Measurements from ENCODE around the gene PRMT1.

PRMT1 gene

DNA sequence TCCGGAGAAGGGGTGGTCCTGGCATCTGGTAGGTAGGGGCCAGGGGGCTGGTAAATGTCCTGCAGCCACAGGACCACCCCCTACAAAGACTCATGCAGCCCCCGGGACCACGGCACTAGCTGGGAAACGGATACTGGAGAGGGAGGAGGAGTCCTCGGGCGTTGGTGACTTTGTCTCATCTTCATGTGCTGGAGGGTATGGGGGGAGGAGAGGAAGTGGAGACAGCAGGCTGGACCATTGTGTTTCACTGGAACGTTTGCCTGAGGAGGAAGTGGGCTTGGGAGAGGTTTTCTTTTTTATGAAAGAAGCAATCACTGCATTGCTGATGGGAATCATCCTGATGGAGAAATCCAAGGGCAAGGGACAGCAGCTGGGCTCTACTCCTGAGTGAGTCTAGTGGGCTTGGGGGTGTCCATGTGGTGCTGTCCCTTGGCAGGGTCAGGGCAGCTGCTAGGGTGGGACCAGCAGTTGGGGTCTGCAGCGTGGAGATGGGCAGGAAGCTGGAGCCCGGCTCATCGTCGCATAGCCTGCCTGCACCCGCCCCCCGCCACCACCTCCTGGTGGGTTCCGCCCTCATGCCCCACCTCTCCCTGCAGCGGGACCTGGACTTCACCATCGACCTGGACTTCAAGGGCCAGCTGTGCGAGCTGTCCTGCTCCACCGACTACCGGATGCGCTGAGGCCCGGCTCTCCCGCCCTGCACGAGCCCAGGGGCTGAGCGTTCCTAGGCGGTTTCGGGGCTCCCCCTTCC lies 10.7 kb downstream of the PRMT1 start:
- no peak for DNase-seq (ENCODE audit: low read depth, low spot score)
- CTCF ChIA-PET: interaction anchor here (5.5 kb wide), 1 partner anchor 10 kb away, joined by 39 read pairs; the partner anchor contains the start of gene PRMT1
- POLR2A ChIA-PET: no interaction called here
- TF ChIP-seq, protein P1, sequence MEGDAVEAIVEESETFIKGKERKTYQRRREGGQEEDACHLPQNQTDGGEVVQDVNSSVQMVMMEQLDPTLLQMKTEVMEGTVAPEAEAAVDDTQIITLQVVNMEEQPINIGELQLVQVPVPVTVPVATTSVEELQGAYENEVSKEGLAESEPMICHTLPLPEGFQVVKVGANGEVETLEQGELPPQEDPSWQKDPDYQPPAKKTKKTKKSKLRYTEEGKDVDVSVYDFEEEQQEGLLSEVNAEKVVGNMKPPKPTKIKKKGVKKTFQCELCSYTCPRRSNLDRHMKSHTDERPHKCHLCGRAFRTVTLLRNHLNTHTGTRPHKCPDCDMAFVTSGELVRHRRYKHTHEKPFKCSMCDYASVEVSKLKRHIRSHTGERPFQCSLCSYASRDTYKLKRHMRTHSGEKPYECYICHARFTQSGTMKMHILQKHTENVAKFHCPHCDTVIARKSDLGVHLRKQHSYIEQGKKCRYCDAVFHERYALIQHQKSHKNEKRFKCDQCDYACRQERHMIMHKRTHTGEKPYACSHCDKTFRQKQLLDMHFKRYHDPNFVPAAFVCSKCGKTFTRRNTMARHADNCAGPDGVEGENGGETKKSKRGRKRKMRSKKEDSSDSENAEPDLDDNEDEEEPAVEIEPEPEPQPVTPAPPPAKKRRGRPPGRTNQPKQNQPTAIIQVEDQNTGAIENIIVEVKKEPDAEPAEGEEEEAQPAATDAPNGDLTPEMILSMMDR (IDR thresholded peaks at IDR 0.05; ENCODE audit: insufficient read depth, low read length, missing control alignments): no peak
- no peak overlapping the region for H3K4me3 ChIP-seq (ENCODE audit: low read depth, low read length)

DNA sequence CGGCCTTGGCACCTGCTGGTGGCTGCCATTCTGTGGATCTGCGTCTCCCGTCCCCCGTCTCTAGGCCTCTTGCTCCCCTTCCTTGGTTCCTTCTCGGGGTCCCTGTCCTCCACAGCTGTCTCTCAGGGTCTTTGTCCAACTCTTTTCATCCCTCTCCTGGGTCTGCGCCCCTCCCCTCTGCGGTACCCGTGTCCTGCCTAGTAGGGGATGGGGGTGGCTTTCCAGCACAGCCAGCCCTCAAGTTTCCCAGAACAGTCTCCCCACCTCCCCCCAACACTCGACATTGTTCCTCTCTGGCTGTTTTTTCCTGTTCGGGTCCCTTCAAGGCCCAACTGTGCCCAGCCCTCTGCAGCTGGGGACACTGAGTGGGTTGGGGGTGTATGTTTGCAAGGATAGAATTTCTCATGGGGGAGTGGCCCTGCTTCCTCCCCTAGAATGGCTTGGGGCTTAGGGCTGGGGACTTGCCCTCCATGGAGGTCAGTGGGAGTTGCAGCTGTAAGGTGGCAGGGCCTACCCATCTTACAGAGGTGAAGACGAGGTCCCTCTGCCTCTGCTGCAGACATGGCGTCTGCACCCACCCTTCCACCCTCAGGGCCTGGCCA lies 11.6 kb downstream of the PRMT1 start:
- no peak for DNase-seq (ENCODE audit: low read depth, low spot score)
- no peak overlapping the region for H3K4me3 ChIP-seq (ENCODE audit: low read depth, low read length)
- POLR2A ChIA-PET: no interaction called here
- TF ChIP-seq, protein P1 (IDR thresholded peaks at IDR 0.05; ENCODE audit: insufficient read depth, low read length, missing control alignments): no peak
- CTCF ChIA-PET: interaction anchor here (0.7 to 5.5 kb wide), 3 partner anchors 8 to 16 kb away, joined by 3 to 39 read pairs (median 4); partner anchors contain the start of gene PRMT1

DNA sequence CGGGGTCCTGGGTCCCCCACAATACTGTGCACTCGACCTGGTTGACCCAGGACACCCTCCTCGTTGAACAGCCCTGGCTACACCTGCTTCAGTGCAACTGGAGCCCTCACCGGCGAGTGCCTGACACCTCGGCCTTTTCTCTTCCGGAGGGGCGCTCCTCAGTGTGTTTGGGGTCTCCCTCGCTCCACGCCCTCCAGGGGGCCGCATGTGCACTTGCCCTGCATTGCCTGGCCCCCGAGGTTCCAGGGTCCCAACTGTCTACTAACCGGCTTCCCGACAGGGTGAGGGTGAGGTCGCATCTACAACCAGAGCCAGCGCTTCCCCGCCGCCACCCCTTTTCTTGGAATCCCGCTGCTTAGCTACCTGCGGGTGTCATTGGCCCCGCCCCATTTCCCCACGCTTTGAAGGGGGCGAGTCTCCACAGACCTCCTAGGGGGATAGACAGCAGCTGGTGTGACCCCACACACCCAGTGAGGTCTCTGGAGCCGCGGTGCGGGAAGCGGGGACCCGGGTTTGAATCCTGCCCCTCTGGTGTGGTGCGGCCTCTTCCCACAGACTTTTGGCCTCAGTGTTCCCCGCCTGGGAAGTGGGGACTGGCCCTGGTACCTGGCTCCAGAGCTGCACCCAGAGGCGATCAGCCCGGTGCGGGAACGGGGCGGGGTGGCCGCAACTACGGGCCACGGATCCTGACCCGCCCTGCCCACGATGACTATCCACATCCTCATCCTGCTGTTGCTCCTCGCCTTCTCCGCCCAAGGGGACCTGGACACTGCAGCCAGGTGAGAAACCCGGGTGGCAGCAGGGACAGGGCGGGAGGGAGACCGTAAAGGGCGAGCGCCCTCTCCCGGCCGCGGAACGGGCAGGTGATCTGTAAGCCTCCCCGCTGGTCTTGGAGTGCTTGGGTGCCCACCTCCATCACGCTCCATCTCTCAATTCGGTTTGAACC lies 12.3 kb downstream of the PRMT1 start, which contains the start of gene ADM5:
ADM5 (plus strand) TSS at position 462 of the 946 bp plus-strand sequence; CDS start at position 706, 244 bp downstream.
- DNase-seq (ENCODE audit: low read depth, low spot score): no peak
- TF ChIP-seq, protein P1 (IDR thresholded peaks at IDR 0.05; ENCODE audit: insufficient read depth, low read length, missing control alignments): peak; percentile 70
- ChIA-PET CTCF (interaction anchor here (0.7 to 5.5 kb wide), 6 partner anchors 8 to 120 kb away, joined by 3 to 39 read pairs (median 4); partner anchors contain the start of gene PRMT1), POLR2A (no interaction called here)
- peak within 1 kb of the TSS; percentile 64 for H3K4me3 ChIP-seq (ENCODE audit: low read depth, low read length)

DNA sequence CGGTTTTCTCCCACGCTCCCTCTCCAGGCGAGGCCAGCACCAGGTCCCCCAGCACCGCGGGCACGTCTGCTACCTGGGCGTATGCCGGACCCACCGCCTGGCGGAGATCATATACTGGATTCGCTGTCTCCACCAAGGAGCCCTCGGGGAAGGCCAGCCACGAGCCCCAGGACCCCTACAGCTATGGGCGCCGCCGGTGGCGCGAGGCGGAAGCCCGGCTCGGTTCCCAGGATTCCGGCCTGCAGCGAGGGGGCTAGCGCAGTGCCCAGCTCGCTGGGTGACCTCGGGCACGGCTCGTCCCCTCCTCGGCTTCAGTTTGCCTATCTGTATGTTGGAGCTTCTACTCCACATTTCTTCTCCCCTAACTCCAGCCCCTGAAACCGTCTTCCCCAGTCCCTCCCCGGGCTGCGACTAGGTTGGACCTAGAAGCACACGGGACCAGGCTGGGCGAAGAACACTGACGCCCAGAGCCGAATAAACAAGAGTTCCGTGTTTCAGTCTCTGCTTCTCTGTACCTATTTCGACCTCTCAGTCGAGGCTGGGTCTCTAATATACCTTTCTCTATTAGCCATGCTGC lies 13.1 kb downstream of the PRMT1 start:
- ChIA-PET CTCF (interaction anchor here (1.1 to 5.5 kb wide), 5 partner anchors 9 to 121 kb away, joined by 3 to 39 read pairs (median 3); partner anchors contain the start of gene PRMT1), POLR2A (no interaction called here)
- TF ChIP-seq, protein P1 (IDR thresholded peaks at IDR 0.05; ENCODE audit: insufficient read depth, low read length, missing control alignments): no peak
- no peak for DNase-seq (ENCODE audit: low read depth, low spot score)
- peak overlapping the region; percentile 64 for H3K4me3 ChIP-seq (ENCODE audit: low read depth, low read length)

DNA sequence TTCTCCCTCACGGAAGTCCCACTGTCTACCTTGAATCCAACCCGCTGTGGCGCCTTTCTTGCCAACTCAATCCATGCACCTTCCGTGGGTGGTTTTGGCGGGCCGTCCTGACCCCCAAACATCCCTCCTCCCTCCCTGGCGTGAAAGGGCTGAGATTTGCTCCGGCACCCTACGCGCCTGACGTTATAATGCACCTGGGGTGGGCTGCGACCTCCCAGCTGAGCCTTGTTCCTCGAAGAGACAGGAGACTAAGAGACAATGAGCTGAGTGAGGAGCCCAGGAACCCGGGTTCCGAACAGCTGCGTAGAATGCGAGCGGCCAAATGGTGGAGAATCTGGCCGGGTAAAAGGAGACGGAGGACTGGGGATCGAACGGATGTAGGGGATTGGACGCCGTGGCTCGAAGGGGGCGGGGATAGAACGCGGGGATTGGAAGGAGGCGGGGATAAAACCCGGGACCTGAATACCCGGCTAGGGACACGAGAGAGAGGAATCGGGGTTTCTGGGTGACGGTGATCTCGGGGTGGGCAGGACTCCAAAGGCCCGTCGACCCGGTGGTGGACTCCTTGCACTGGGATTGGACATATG lies 13.7 kb downstream of the PRMT1 start, which contains the start of gene CPT1C:
CPT1C (plus strand) TSS at position 461 of the 587 bp plus-strand sequence. CDS start 1,137 bp downstream, outside the sequence.
- peak within 1 kb of the TSS; percentile 64 for H3K4me3 ChIP-seq (ENCODE audit: low read depth, low read length)
- CTCF ChIA-PET: interaction anchor here (1.1 to 5.5 kb wide), 4 partner anchors 10 to 19 kb away, joined by 3 to 39 read pairs (median 15); partner anchors contain the start of gene PRMT1
- POLR2A ChIA-PET: no interaction called here
- TF ChIP-seq, protein P1 (IDR thresholded peaks at IDR 0.05; ENCODE audit: insufficient read depth, low read length, missing control alignments): no peak
- DNase-seq (ENCODE audit: low read depth, low spot score): no peak

All from AG04449 (cell line).